NCI-H146 (cell line): Measurements from ENCODE around the gene DACH1.
"Not testable (repeated sequence)": the region's sequence is repeated elsewhere in the genome, so short reads cannot be mapped to it uniquely, and the experiment has no call there.

Experiments used
- DNase-seq: peaks from one replicate; lab custom pipeline; 2025; lab: John Stamatoyannopoulos, UW

The DACH1 gene

DNA sequence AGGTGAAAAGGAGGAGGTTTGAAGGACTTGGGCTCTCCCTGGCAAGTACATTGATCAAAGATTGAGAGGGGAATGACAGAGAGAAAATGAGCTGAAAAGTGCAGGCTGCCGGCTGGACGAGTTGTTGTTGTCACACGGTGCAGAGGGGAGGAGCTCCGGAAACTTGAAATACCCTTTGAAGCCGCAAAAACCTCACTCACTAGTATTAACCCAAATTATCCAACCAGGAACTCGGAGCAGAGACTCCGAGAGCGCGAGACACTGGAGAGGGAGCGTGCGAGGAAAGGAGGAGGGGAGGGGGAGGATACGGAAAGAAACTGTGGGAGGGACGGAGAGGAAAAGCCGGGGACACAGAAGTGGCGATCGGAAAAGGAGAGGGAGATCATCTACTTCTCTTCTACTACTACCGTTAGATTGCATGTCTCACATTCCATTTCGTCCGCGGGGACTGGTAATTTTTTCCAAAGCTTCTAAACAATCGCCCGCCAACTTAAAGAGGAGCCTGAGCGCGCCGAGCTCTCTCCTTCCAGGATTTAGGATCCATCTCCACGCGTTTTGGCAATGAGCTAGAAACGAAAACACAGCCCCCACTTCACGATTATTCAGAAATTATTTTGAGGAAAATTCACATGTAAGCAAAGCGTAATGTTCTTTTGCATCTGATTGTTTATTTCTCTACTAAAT lies at the start of gene DACH1:
Gene DACH1, minus strand, starts transcription at position 74 of the 684 bp plus-strand sequence.
- peak; percentile 78 for DNase-seq

GRCh38 chr13:71913717-71914116 lies 46.7 kb upstream of the DACH1 start:
- DNase-seq = no peak

DNA sequence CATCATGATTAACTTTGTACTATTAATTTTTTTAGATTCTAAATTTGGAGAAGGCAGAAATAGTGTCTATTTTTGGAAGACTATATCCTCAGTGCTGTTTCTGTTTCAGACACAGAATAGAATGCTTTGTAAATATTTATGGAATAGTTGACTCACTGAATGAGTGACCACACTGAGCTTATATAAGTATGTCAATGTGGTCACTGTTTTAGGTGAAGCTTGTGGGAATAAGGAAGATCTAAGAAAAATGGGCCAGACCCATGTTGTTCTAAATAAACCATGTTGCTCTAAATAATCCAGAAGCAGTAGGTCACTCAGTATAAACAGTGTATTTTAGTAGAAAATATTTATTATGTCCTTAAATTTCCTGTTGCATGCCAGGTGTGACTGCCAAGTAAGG lies 45.5 kb upstream of the DACH1 start:
- DNase-seq = no peak

DNA sequence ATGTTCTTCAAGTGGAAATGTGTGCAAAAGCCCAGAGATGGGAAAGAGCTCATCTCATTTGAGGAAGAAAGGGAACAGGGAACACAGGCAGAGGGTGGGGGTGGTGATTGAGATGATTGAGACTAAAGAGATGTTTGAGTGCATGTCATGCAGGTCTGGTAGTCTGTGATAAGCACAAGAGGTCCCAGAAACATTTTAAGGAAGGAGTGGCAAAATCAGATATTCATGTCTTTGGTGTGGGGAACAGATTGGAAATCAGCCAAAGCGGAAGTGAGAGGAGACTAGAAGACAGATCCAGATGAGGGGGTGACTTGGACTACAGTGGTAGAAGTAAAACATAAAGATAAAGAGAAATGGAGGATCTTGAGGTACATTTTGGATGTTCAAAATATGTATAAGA lies 39.4 kb upstream of the DACH1 start:
- no peak for DNase-seq

DNA sequence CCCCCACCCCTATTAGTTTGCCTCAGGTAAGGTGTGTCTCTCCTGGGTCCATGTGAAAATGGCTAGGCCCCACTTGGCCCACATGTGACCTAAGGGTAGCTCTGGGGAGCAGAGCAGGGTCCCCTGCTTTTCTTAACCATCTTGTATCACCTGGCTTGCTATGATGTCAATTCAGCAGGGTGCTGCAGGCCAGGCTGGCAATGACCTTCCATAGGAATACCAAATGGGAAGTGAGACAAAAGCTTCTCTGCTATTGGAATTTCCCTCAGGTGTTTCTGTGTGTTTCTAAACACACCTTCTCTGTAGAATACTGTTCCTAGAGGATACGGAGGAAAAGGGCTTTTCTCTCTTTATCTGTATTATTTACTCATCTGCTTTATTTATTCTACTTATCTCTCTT lies 35.7 kb upstream of the DACH1 start:
- DNase-seq = no peak

DNA sequence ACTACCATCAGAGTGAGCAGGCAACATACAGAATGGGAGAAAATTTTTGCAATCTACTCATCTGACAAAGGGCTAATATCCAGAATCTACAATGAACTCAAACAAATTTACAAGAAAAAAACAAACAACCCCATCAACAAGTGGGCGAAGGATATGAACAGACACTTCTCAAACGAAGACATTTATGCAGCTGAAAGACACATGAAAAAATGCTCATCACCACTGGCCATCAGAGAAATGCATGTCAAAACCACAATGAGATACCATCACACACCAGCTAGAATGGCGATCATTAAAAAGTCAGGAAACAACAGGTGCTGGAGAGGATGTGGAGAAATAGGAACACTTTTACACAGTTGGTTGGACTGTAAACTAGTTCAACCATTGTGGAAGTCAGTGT lies 26.5 kb upstream of the DACH1 start:
- DNase-seq = not testable (repeated sequence)

GRCh38 chr13:71886880-71887279 lies 19.9 kb upstream of the DACH1 start:
- no peak for DNase-seq

DNA sequence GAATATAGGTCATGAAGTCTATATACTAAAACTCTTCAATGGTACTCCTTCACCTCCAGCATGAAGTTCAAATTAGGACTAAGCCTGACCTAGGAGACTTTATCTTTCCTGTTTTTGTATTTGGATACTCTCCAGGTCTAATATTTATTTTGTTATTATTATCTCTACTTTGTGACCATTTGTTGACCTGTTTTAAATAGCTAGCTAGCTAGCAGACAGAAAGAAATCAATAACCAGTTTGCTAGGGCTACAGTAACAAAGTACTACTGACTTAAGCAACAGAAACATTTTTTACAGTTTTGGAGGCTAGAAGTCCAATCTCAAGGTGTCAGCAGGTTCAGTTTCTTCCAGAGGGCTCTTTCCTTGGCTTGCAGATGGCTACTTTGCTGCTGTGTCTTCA lies 15.1 kb upstream of the DACH1 start:
- DNase-seq = no peak

GRCh38 chr13:71880753-71881541 lies 13.9 kb upstream of the DACH1 start:
- no peak for DNase-seq

- no peak for DNase-seq
Observed at GRCh38 chr13:71879808-71880344, 12.9 kb upstream of the DACH1 start.

DNA sequence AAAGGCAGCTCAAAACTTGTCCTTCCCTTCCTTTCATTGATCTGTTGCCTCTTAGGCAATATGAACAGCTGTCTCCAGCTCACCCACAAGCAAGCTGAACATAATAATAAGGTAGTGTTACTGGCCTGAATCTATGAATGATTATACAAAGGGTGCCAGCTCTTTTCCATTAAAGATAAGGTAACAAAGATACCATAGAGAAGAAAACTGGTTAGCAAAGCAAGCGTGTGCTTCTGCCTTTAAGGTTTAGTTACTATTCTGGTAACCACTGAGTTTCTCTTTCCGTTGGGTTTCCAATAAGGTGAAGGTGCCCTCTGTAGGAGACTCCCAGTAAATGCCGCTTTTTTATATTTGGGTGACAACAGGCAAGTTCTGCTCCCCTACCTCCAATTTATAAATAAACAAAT lies 12.1 kb upstream of the DACH1 start:
- DNase-seq = peak; percentile 87

DNA sequence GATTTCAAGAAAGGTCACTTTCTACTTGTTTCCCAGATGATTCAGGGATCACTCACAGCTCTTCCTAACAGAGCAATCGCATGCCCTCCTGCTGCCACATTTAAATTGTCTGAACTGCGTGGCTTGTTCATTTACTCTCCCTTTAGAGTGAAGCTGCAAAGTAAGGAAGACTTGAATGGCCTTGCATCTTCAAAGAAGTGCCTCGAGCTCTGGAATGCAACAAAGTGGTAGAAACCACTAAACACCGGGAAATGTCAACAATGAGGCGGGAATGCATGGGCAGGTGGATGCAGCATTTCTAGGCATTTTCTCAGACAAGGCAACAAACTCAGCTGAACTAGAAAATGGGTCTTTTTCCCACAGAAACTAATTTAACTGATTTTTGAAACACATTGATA lies 10.3 kb upstream of the DACH1 start:
- peak; percentile 27 for DNase-seq

DNA sequence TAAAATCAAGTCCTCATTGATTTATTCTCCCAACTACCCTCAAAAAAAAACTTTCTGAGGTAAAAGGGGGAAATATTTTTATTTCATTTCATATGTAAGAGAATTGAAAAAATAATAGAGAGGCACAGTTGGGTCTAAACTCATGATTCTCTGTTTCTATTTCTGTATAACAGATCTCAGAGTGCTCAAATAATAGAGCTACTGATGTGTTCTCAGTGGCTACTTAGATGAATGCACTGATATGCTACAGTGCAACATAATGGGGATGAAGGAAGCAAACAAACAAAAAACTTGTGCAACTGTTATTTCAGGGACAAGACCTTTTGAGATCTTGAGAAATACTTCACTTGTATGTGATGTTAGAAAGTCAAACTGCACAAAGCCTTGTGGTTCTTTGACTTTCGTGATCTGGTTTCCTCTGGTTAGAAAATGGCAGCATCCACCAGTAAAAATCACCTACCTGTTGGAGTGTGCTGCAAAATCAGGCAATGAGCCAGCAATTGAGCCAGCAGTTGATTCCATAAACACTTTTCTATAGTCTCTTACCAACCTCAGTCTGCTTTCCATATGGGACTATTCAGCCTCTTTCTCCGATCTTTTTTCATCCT lies 9.7 kb upstream of the DACH1 start:
- no peak for DNase-seq

DNA sequence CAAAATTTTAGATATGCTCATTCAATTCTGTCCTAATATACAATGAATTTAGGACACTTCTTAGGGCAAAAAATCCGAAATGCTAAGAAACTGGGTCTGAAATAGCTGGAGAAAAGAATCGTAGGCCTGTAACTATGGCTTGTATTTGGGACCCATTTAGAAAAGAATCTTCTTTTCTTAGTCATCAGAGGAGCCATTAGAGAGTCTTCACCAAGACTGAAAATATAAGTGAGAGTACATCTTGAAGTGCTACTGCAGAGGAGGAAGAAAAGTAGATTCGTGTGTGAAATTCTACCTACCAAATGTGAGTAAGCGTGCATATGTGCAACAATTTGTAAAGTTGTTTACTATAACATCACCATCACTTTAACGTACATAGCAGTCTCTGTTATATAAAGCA lies 8.8 kb upstream of the DACH1 start:
- no peak for DNase-seq

DNA sequence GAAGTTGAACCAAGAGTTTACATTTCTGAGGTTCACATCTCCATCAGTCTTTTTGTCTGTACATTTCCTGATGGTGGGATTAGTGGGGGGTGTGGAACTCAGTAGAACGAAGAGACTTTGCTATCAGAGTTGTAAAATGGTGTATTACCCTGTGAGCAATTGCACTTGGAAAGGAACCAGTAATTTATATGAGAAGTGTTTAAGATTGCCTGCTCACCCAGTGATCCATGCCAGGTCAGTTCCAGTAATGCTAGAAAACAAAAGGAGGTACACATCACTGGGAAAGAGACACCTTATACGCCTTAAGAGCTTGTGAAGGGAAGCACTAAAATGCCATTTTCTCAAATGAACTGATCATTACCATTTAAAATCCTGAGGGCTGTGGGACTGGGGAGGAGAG lies 7.5 kb upstream of the DACH1 start:
- DNase-seq = peak; percentile 6

DNA sequence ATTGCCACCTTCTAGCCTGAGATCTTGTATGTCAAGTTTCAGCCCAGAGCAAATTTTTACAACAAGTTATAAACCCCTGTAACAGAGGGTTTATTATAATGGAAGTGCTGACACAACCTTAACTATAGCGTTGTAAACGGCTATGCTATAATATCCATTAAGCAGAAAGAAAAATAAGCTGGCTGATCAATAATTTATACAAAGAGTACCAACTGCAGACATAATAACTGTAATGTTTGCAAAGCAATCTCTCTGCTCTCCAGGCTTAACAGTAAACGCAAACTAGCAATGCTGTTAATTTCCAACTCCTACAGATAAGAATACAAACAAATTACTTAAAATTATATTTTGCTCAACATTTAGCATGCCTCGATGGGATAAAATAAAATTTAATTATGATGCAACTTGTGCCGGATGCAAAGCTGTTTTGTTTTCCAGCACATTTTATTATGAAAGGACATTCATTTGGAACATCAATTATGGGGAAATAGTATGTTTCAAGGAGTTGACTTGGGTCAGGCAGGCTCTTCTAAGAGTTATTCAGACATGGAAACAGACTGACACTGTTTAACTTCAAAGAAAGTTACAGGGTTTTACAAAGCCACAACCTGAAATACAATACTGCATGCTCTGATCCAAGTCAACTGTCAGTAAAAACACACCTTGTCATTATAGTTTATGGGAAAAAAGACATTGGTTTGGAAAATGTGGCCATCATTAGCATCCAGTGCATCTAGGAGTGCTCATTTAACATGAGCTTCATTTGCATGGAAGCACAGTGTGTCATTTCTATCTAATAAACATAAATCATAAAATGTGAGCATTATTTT lies 6.6 kb upstream of the DACH1 start:
- peak; percentile 76 for DNase-seq

DNA sequence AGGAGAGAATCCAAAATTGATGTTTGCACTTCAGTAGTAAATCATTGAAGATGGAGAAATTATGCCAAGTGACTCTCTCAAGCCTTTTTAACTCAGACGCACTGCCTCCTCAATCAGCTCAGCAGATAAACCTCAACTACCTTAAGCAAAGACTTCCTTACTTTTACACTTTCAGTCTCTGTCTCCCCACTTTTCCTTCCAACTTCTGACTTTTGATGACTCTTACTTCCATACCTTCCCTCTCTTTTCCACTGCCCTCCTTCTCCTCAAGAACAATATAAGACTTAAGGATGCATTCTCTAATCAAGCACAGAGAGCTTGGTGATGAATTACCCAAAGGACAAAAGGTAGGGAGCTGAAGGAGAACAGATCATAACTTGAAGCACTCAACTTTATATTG lies 4.8 kb upstream of the DACH1 start:
- no peak for DNase-seq

DNA sequence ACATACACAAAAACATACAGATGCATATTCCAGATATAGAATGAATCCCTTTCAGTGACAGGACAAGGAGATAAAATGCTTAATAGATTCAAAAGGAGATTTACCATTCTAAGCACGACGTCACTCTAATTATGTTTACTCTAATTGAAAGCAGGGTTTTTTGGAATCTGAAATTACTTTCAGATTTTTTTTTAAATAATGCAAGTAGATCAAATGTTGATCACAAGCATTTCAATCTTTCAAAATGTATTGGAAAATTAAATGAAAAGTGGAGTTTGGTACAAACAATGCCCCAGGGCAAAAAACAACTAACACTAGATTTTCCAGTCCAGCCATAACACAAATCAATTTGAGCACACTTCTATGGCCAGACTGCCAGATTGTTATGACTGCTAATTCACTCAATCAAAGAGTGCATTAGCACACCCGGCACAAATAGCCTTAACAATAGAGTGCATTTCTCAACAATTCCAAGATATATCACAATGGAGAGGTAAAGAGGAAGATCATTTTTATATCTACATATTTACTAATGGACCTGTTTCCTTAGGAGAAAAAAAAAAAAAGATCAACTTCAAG lies 4.3 kb upstream of the DACH1 start:
- DNase-seq = peak; percentile 9

DNA sequence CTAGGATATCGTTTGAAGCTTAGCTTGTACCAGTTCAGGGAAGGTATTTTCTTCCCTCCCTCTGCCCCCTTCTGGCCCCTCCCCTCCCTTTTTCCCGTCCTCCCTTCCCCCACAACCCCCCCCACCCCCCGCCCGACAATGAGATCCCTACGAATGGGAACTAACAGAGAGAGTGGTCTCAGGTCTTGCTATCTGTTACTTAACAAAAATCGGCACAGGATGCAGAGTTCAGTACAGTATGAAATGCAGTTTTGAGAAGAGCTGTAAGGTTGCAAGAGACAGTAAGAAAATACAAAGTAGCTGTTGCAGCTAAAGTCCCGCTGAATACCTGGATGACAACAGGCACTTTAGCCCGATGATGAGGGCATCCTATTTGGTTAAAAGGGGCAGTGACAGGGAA lies 3.1 kb upstream of the DACH1 start:
- DNase-seq = peak; percentile 10

- no peak for DNase-seq
Observed at GRCh38 chr13:71869274-71869673, 2.3 kb upstream of the DACH1 start.

DNA sequence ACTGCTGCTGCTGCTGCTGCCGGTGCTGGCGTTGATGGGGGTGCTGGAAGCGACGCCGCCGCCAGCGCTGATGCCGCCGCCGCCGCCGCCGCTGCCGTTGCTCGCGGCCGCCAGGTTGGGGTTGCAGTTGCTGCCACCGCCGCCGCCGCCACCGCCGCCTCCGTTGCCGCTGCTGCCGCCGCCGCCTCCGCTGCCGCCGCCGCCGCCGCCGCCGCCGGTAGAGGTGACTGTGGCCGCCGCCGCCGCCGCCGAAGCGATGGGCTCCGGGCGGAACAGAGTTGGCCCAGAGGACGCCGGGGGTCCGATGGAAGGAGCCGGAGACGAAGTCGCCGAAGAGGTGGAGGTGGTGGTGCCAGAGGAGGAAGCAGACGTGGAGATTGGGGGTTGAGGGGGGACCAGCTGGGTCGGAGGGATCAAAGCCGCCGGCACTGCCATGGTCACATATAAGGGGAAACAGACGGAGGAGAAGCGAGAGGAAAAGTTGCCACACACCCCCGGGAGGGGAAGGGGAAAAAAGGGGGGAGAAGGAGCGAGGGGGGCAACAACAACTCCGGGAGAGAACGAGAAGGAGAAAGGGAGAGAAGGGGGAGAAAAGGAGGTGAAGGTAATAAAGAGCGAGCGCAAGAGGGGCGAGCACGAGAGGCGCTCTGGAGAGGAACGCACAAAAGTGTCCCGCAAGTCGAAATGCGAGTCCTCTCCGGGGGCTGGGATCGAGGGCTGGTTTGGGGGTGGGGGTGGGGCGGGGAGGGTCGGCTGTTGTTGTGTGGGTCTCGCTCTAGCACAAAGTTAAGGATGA lies 471 bp downstream of the DACH1 start:
- DNase-seq = peak; percentile 67
